Mucosa of stomach (tissue), 1 donor: ENCODE results near the gene FOXN1.
"Not testable (repeated sequence)": the region's sequence is repeated elsewhere in the genome, so short reads cannot be mapped to it uniquely, and the experiment has no call there.

Experiments used
- H3K27me3 ChIP-seq: one replicate; pipeline ENCODE4 v1.7.0; 2013; ENCODE audit warnings: mild to moderate bottlenecking, low read length; ENCODE audit not compliant: control insufficient read depth, insufficient read depth
- H3K36me3 ChIP-seq: one replicate; pipeline ENCODE4 v1.7.0; 2013; ENCODE audit warnings: low read length; ENCODE audit not compliant: control insufficient read depth, insufficient read depth
- H3K4me1 ChIP-seq: one replicate; pipeline ENCODE4 v1.7.0; 2013; ENCODE audit warnings: mild to moderate bottlenecking, low read length; ENCODE audit not compliant: control insufficient read depth, insufficient read depth
- H3K4me3 ChIP-seq: one replicate; pipeline ENCODE4 v1.7.0; 2013; ENCODE audit warnings: low read length
- H3K9ac ChIP-seq: one replicate; pipeline ENCODE4 v1.7.0; 2013; ENCODE audit warnings: mild to moderate bottlenecking, low read length, moderate library complexity
- H3K9me3 ChIP-seq: one replicate; pipeline ENCODE4 v1.7.0; 2013; ENCODE audit warnings: mild to moderate bottlenecking, low read length, moderate library complexity; ENCODE audit not compliant: control insufficient read depth
- donor health status: Pancreatic carcinoma.

Gene FOXN1

GRCh38 chr17:28571361-28572122, 65.4 kb downstream of the FOXN1 start, which contains the start of gene PIGS:
PIGS (minus strand) TSS chr17:28571524; CDS start chr17:28571496, 28 bp downstream.
- Histone ChIP-seq H3K4me3 (peak within 1 kb of the TSS; percentile 43), H3K36me3 (no peaks in the 10 kb centered on the region), H3K27me3 (no peaks in the 10 kb centered on the region), H3K9me3 (no peaks in the 10 kb centered on the region), H3K4me1 (peaks cover 23% of the 10 kb centered on the region), H3K9ac (peak within 1 kb of the TSS; percentile 87)

GRCh38 chr17:28572259-28573039, 66.3 kb downstream of the FOXN1 start:
- Histone ChIP-seq H3K4me3 (peak overlapping the region; percentile 43), H3K27me3 (no peaks in the 10 kb centered on the region), H3K9ac (peak overlapping the region; percentile 87), H3K9me3 (no peaks in the 10 kb centered on the region), H3K36me3 (no peaks in the 10 kb centered on the region), H3K4me1 (peaks cover 29% of the 10 kb centered on the region)

- no peaks in the 10 kb centered on the region for H3K36me3 ChIP-seq
- H3K9me3 ChIP-seq, result no peaks in the 10 kb centered on the region
- peak overlapping the region; percentile 87 for H3K9ac ChIP-seq
- peaks cover 29% of the 10 kb centered on the region for H3K4me1 ChIP-seq
- no peaks in the 10 kb centered on the region for H3K27me3 ChIP-seq
- H3K4me3 ChIP-seq, result no peak overlapping the region
Observed at GRCh38 chr17:28573040-28573380, 66.9 kb downstream of the FOXN1 start.

- peaks cover 29% of the 10 kb centered on the region for H3K4me1 ChIP-seq
Observed at GRCh38 chr17:28573521-28573920, 67.4 kb downstream of the FOXN1 start.

GRCh38 chr17:28573966-28574480, 67.9 kb downstream of the FOXN1 start:
- Histone ChIP-seq H3K9ac (no peak overlapping the region), H3K27me3 (no peaks in the 10 kb centered on the region)

More at GRCh38 chr17:28573521-28573920, 67.4 kb downstream of the FOXN1 start:
- no peaks in the 10 kb centered on the region for H3K9me3 ChIP-seq
- H3K9ac ChIP-seq, result no peak overlapping the region
- no peaks in the 10 kb centered on the region for H3K27me3 ChIP-seq
- H3K4me3 ChIP-seq, result no peak overlapping the region
- H3K36me3 ChIP-seq, result no peaks in the 10 kb centered on the region

GRCh38 chr17:28574526-28574925, 68.4 kb downstream of the FOXN1 start:
- H3K9me3 ChIP-seq, result no peaks in the 10 kb centered on the region
- H3K36me3 ChIP-seq, result no peaks in the 10 kb centered on the region
- no peak overlapping the region for H3K9ac ChIP-seq
- H3K4me3 ChIP-seq, result no peak overlapping the region
- no peaks in the 10 kb centered on the region for H3K27me3 ChIP-seq
- H3K4me1 ChIP-seq, result peaks cover 29% of the 10 kb centered on the region

More at GRCh38 chr17:28573966-28574480, 67.9 kb downstream of the FOXN1 start:
- Histone ChIP-seq H3K9me3 (no peaks in the 10 kb centered on the region), H3K4me3 (no peak overlapping the region), H3K4me1 (peaks cover 29% of the 10 kb centered on the region), H3K36me3 (no peaks in the 10 kb centered on the region)

GRCh38 chr17:28575126-28575795, 69.1 kb downstream of the FOXN1 start:
- peaks cover 26% of the 10 kb centered on the region for H3K4me1 ChIP-seq
- no peak overlapping the region for H3K4me3 ChIP-seq
- H3K27me3 ChIP-seq, result no peaks in the 10 kb centered on the region
- H3K9me3 ChIP-seq, result no peaks in the 10 kb centered on the region
- H3K9ac ChIP-seq, result no peak overlapping the region
- H3K36me3 ChIP-seq, result no peaks in the 10 kb centered on the region

GRCh38 chr17:28576016-28576415, 69.9 kb downstream of the FOXN1 start:
- H3K36me3 ChIP-seq, H3K27me3 ChIP-seq, H3K4me3 ChIP-seq, H3K9ac ChIP-seq, H3K9me3 ChIP-seq: not testable (repeated sequence)
- H3K4me1 ChIP-seq, result peaks cover 25% of the 10 kb centered on the region

- H3K9ac ChIP-seq, result no peak within 1 kb of the TSS
- no peaks in the 10 kb centered on the region for H3K36me3 ChIP-seq
- no peaks in the 10 kb centered on the region for H3K27me3 ChIP-seq
- peaks cover 25% of the 10 kb centered on the region for H3K4me1 ChIP-seq
- H3K9me3 ChIP-seq, result no peaks in the 10 kb centered on the region
- H3K4me3 ChIP-seq, result peak within 1 kb of the TSS; percentile 17
Observed at GRCh38 chr17:28576758-28577465, 70.8 kb downstream of the FOXN1 start, which contains the start of gene ALDOC. ALDOC (minus strand) TSS chr17:28576895; CDS start chr17:28575532, 1,363 bp downstream.

- Histone ChIP-seq H3K9me3 (no peaks in the 10 kb centered on the region), H3K9ac (no peak overlapping the region), H3K36me3 (no peaks in the 10 kb centered on the region), H3K4me1 (peaks cover 22% of the 10 kb centered on the region), H3K27me3 (no peaks in the 10 kb centered on the region), H3K4me3 (peak overlapping the region; percentile 17)
Observed at GRCh38 chr17:28577466-28577824, 71.3 kb downstream of the FOXN1 start.
